Stimulated activated CD4-positive, alpha-beta T cell treated with anti-CD3 and anti-CD28 coated beads, TNF-alpha, amount 100 ng/mL, for 1 hour (primary cell): ENCODE results near the gene RILPL2.
"Not testable (repeated sequence)": the region's sequence is repeated elsewhere in the genome, so short reads cannot be mapped to it uniquely, and the experiment has no call there.

Source experiments
- DNase-seq, 3 donors: peaks; one replicate each; pipeline ENCODE4 v3.0.0-alpha.2; 2020; ENCODE audit warnings: low read depth in 3 of 3, low spot score in 1 of 3

Gene RILPL2

DNA sequence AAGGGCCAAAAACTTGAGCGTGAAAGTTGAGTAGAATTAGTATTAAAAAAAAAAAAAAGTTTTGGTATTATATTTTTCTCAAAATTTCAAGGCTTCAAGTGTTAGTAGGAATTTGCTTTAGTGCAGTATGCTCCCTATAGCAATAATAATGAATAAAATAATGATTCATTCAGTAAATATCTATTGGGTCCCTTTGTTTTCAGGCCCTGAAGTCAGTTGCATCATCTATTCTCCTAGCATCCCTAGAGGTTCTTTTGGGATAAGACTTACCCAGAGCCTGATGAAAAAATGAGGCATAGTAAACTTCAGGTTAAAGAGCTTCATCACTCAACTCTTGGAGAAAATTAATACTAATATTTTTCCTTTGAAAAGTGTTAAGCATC lies 51.5 kb downstream of the RILPL2 start:
- no peak for DNase-seq

DNA sequence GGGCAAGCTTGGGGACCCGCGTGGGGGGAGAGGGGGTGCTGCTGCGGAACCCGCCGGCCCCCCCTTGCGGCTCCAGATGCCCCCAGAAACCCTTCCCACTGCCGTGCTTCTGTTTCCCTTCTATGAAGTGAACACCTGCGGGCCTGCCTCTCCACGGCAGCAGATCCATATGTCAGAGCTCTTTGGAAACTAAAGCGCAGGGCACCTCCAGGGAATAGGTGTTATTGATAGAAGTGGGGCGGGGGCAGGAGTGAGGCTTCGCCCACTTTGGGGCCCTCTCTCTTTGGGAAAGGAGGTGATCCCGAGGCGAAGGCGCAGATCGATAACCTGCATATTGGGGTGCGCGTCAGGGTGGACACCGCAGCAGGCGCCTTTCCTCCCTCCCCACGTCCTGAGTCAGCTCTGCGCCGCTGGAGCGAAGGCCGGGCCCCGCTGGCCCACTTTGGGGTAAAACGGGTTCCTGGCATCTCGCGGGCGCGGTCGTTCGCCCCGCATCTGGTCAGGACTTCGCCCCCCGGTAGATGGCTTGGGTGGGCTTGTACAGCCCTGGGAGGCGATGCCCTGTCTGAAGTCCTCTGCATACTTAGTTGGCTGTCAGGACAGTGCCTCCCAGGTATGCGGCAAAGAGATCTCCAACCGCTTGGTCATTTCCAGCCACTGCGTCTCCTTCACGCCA lies 52.0 kb downstream of the RILPL2 start:
- DNase-seq: no peak

DNA sequence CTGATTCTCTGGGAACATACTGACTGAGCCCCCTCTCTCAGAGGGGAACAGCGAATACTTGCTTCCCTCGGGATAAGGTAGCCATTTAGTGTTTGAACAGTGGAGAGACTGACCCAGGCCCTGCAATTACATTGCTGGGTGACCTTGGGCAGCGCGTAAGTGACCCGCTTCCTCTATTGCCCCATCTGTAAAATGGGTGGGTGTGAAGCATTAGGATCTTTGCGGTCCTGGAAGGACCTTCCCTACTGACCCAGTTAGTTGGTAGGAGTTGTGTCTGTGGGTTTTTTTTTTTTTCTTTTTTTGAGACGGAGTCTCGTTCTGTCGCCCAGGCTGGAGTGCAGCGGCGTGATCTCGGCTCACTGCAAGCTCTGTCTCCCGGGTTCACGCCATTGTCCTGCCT lies 53.8 kb downstream of the RILPL2 start:
- DNase-seq: no peak

DNA sequence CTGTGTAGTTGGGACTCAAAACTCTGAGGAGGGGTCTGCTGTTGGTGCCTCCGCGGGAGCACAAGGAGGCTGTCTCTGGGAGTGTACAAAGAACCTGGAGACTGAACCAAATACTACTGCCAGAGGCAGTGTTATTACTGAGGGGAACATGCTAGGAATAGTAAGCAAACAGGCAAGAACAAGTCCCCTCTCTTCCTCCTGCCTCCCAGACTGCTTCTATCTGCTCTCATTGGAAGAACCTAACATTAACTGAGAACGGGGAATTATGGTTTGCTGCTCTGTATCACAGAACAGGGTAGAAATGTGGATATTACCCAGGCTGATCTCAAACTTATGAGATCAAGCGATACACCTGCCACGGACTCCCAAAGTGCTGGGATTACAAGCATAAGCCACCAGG lies 57.1 kb downstream of the RILPL2 start:
- no peak for DNase-seq

DNA sequence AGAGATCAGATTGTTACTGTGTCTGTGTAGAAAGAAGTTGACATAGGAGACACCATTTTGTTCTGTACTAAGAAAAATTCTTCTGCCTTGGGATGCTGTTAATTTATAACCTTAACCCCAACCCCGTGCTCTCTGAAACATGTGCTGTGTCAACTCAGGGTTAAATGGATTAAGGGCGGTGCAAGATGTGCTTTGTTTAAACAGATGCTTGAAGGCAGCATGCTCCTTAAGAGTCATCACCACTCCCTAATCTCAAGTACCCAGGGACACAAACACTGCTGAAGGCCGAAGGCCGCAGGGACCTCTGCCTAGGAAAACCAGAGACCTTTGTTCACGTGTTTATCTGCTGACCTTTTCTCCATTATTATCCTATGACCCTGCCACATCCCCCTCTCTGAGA lies 64.1 kb downstream of the RILPL2 start:
- not testable (repeated sequence) for DNase-seq

DNA sequence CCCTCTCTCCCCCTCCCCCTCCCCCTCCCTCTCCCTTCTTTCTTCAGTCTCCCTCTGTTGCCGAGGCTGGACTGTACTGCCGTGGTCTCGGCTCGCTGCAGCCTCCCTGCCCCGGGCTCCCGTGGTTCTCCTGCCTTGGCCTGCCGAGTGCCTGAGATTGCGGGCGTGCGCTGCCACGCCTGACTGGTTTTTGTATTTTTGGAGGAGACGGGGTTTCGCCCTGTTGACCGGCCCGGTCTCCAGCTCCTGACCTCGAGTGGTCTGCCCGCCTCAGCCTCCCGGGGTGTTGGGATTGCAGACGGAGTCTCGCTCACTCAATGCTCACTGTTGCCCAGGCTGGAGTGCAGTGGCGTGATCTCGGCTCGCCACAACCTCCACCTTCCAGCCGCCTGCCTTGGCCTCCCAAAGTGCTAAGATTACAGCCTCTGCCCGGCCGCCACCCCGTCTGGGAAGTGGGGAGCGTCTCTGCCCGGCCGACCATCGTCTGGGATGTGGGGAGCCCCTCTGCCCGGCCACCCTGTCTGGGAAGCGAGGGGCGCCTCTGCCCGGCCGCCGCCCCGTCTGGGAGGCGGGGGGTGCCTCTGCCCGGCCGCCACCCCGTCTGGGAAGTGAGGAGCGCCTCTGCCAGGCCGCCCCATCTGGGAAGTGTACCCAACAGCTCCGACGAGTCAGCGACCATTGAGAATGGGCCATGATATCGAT lies 64.7 kb downstream of the RILPL2 start:
- not testable (repeated sequence) for DNase-seq

DNA sequence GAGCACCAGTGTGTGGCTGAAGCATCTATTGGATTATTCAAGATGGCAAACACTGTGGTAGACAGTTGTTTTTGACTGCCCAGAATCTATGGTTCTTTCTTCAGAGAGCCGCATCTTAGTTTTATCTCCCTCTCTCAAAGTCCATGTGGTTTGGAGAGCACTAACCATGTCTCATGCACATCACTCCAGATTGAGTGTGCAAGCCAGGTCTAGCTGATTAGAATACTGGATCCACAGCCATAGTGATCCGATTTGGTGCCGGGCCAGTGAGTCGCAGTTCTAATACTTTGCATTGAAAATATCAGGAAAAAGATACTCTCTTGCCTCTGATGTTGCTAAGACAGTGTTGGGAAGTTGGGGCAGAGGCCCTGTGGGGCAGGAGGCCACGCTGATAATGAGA lies 67.3 kb downstream of the RILPL2 start:
- DNase-seq: no peak

DNA sequence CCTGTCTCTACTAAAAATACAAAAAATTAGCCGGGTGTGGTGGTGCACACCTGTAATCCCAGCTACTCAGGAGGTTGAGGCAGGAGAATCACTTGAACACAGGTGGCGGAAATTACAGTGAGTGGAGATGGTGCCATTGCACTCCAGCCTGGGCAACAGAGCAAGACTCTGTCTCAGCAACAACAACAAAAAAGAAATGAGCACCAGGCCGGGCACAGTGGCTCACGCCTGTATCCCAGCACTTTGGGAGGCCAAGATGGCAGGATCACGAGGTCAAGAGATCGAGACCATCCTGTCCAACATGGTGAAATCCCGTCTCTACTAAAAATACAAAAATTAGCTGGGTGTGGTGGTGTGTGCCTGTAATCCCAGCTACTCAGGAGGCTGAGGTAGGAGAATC lies 68.1 kb downstream of the RILPL2 start:
- not testable (repeated sequence) for DNase-seq

DNA sequence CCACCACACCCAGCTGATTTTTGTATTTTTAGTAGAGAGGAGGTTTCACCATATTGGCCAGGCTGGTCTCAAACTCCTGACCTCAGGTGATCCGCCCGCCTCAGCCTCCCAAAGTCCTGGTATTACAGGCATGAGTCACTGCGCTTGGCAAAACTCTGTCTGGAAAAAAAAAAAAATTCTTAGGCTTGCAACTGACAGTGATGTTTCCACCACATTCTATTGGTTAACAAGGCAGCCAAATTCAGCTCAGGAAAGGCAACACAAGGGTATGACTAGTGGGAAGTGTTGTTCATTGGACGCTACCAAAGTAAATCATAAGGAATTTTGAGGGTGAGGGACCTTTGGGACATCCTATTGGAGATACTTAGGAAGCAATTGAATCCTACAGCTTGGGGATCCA lies 69.0 kb downstream of the RILPL2 start:
- DNase-seq: no peak
